HEK293 (cell line): ENCODE results near the gene RASSF8.

Source experiments
- MZF1 ChIP-seq: fragments of 450-650 bp; formaldehyde crosslinking; IDR thresholded peaks from 2 replicates; pipeline ENCODE4 v1.5.1; 2017; ENCODE audit warnings: missing biosample characterization, missing genetic modification characterization, borderline replicate concordance
- YY1 ChIP-seq: fragments of 450-650 bp; formaldehyde crosslinking; IDR thresholded peaks from 2 replicates; pipeline ENCODE4 v1.5.1; 2018; ENCODE audit warnings: missing biosample characterization, missing genetic modification characterization
- ZBTB1 ChIP-seq: fragments of 450-650 bp; formaldehyde crosslinking; IDR thresholded peaks from 2 replicates; pipeline ENCODE4 v1.5.1; 2016; ENCODE audit warnings: missing biosample characterization, missing genetic modification characterization
- ZFHX2 ChIP-seq: fragments of 450-650 bp; formaldehyde crosslinking; conservative IDR thresholded peaks from 2 replicates; pipeline ENCODE4 v1.5.1; 2016; ENCODE audit warnings: missing biosample characterization, missing genetic modification characterization
- ZNF274 ChIP-seq, 2 experiments: fragments of 200-500 bp in 1 of 2; fragments of 450-650 bp in 1 of 2; sonication (Bioruptor generic) in 1 of 2; formaldehyde crosslinking in 1 of 2; IDR thresholded peaks; 2 replicates each; pipeline versions ENCODE4 v1.5.1 to v1.6.1; 2014 to 2016; ENCODE audit warnings: borderline replicate concordance in 1 of 2, inconsistent platforms in 1 of 2, low read length in 1 of 2, missing biosample characterization in 1 of 2, missing genetic modification characterization in 1 of 2
- ZNF514 ChIP-seq: fragments of 450-650 bp; formaldehyde crosslinking; IDR thresholded peaks from 2 replicates; pipeline ENCODE4 v1.5.1; 2016; ENCODE audit warnings: missing biosample characterization, missing genetic modification characterization
- ZNF549 ChIP-seq: fragments of 450-650 bp; IDR thresholded peaks from 2 replicates; pipeline ENCODE4 v1.5.1; 2018; ENCODE audit warnings: missing biosample characterization, missing genetic modification characterization, mild to moderate bottlenecking, inconsistent platforms, moderate library complexity
- ZNF707 ChIP-seq: fragments of 450-650 bp; formaldehyde crosslinking; IDR thresholded peaks from 2 replicates; pipeline ENCODE4 v1.5.1; 2016; ENCODE audit warnings: missing biosample characterization, missing genetic modification characterization
- TF ChIP-seq, protein P1 (sequence below): fragments of 450-650 bp; formaldehyde crosslinking; IDR thresholded peaks from 2 replicates; pipeline ENCODE4 v1.5.1; 2016; ENCODE audit warnings: missing biosample characterization, missing genetic modification characterization
- TF ChIP-seq, protein P2 (sequence below): fragments of 450-650 bp; formaldehyde crosslinking; IDR thresholded peaks from 2 replicates; pipeline ENCODE4 v1.5.1; 2016; ENCODE audit warnings: missing biosample characterization, missing genetic modification characterization
- TF ChIP-seq, protein P3 (sequence below): fragments of 450-650 bp; formaldehyde crosslinking; conservative IDR thresholded peaks from 2 replicates; pipeline ENCODE4 v1.5.1; 2016; ENCODE audit warnings: low read depth, missing biosample characterization, missing genetic modification characterization
- TF ChIP-seq, protein P4 (sequence below): fragments of 450-650 bp; formaldehyde crosslinking; optimal IDR thresholded peaks from 2 replicates; pipeline ENCODE3; 2016; ENCODE audit warnings: missing biosample characterization, mild to moderate bottlenecking, missing genetic modification characterization
- TF ChIP-seq, protein P5 (sequence below): fragments of 450-650 bp; formaldehyde crosslinking; IDR thresholded peaks from 2 replicates; pipeline ENCODE4 v1.5.1; 2016; ENCODE audit warnings: missing biosample characterization, missing genetic modification characterization

DNA sequence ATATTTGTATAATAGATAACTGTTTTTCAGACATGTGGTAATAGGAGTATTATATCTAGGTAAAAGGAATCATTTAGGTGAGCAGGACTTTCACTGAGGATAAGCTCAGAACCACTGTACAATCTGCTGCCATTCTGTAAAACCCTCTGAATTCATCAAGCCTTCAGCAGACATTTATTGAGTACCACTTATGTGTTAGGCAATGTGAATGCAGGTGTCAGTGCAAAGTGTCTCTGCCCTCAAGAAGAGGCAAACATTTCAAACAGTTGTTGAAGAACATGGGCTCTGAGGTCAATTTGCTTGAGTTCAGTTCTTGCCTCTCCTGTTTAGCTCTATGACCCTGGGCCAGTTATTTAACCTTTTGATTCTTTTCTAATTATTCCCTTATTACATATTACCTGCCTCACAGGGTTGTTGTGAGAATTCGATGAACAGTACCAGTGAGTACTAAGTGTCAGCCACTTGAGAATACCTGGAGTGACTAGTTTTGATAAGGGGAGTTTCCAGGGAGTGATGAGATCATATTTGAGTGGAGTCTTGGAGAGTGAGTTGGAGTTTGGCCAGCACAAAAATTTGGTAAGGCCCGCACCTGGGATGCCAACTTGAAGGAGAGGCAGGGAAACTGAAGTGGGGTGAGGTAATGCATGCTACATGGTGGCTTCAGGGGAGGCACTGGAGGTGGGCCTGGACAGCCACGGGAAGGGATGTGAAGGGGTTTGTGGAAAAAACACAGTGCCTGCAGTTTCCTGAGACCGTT, 33.7 kb downstream of the RASSF8 start:
- TF ChIP-seq YY1 (tag by site-specific recombination): no peak
- TF ChIP-seq, protein P1, sequence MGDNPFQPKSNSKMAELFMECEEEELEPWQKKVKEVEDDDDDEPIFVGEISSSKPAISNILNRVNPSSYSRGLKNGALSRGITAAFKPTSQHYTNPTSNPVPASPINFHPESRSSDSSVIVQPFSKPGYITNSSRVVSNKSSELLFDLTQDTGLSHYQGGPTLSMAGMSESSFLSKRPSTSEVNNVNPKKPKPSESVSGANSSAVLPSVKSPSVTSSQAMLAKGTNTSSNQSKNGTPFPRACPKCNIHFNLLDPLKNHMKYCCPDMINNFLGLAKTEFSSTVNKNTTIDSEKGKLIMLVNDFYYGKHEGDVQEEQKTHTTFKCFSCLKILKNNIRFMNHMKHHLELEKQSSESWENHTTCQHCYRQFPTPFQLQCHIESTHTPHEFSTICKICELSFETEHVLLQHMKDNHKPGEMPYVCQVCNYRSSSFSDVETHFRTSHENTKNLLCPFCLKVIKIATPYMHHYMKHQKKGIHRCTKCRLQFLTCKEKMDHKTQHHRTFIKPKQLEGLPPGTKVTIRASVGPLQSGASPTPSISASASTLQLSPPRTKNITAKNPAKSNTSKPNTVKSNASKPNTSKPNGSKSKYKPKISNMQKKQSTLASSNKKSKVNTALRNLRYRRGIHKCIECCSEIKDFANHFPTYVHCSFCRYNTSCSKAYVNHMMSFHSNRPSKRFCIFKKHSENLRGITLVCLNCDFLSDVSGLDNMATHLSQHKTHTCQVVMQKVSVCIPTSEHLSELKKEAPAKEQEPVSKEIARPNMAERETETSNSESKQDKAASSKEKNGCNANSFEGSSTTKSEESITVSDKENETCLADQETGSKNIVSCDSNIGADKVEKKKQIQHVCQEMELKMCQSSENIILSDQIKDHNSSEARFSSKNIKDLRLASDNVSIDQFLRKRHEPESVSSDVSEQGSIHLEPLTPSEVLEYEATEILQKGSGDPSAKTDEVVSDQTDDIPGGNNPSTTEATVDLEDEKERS: no peak
- TF ChIP-seq, protein P2, sequence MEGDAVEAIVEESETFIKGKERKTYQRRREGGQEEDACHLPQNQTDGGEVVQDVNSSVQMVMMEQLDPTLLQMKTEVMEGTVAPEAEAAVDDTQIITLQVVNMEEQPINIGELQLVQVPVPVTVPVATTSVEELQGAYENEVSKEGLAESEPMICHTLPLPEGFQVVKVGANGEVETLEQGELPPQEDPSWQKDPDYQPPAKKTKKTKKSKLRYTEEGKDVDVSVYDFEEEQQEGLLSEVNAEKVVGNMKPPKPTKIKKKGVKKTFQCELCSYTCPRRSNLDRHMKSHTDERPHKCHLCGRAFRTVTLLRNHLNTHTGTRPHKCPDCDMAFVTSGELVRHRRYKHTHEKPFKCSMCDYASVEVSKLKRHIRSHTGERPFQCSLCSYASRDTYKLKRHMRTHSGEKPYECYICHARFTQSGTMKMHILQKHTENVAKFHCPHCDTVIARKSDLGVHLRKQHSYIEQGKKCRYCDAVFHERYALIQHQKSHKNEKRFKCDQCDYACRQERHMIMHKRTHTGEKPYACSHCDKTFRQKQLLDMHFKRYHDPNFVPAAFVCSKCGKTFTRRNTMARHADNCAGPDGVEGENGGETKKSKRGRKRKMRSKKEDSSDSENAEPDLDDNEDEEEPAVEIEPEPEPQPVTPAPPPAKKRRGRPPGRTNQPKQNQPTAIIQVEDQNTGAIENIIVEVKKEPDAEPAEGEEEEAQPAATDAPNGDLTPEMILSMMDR (tag by site-specific recombination): no peak
- TF ChIP-seq, protein P3, sequence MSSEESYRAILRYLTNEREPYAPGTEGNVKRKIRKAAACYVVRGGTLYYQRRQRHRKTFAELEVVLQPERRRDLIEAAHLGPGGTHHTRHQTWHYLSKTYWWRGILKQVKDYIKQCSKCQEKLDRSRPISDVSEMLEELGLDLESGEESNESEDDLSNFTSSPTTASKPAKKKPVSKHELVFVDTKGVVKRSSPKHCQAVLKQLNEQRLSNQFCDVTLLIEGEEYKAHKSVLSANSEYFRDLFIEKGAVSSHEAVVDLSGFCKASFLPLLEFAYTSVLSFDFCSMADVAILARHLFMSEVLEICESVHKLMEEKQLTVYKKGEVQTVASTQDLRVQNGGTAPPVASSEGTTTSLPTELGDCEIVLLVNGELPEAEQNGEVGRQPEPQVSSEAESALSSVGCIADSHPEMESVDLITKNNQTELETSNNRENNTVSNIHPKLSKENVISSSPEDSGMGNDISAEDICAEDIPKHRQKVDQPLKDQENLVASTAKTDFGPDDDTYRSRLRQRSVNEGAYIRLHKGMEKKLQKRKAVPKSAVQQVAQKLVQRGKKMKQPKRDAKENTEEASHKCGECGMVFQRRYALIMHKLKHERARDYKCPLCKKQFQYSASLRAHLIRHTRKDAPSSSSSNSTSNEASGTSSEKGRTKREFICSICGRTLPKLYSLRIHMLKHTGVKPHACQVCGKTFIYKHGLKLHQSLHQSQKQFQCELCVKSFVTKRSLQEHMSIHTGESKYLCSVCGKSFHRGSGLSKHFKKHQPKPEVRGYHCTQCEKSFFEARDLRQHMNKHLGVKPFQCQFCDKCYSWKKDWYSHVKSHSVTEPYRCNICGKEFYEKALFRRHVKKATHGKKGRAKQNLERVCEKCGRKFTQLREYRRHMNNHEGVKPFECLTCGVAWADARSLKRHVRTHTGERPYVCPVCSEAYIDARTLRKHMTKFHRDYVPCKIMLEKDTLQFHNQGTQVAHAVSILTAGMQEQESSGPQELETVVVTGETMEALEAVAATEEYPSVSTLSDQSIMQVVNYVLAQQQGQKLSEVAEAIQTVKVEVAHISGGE (tag by site-specific recombination): no peak
- no peak for TF ChIP-seq ZNF549
- no peak for TF ChIP-seq ZNF707 (tag by site-specific recombination)
- TF ChIP-seq ZNF274 (IDR thresholded peaks at IDR 0.05; ENCODE audit: low read length): no peak
- TF ChIP-seq ZNF274 (tag by site-specific recombination; IDR thresholded peaks at IDR 0.05; ENCODE audit: borderline replicate concordance): no peak
- TF ChIP-seq, protein P4, sequence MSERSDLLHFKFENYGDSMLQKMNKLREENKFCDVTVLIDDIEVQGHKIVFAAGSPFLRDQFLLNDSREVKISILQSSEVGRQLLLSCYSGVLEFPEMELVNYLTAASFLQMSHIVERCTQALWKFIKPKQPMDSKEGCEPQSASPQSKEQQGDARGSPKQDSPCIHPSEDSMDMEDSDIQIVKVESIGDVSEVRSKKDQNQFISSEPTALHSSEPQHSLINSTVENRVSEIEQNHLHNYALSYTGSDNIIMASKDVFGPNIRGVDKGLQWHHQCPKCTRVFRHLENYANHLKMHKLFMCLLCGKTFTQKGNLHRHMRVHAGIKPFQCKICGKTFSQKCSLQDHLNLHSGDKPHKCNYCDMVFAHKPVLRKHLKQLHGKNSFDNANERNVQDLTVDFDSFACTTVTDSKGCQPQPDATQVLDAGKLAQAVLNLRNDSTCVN (tag by site-specific recombination): no peak
- TF ChIP-seq ZBTB1 (tag by site-specific recombination): no peak
- TF ChIP-seq, protein P5, sequence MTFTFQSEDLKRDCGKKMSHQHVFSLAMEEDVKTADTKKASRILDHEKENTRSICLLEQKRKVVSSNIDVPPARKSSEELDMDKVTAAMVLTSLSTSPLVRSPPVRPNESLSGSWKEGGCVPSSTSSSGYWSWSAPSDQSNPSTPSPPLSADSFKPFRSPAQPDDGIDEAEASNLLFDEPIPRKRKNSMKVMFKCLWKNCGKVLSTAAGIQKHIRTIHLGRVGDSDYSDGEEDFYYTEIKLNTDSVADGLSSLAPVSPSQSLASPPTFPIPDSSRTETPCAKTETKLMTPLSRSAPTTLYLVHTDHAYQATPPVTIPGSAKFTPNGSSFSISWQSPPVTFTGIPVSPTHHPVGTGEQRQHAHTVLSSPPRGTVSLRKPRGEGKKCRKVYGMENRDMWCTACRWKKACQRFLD (tag by site-specific recombination): no peak
- TF ChIP-seq ZNF514 (tag by site-specific recombination): no peak
- TF ChIP-seq MZF1 (tag by site-specific recombination): no peak
- no peak for TF ChIP-seq ZFHX2 (tag by site-specific recombination)
